Measurements from ENCODE around the gene CPNE5. TPM values are rescaled to one million over a fixed set of nuclear protein-coding genes. Genes with fewer than 3 reads are reported as not detected.

Gene CPNE5
- total and polyA plus RNA-seq, 2 experiments from 2014 or later, result 0.30 to 1.2 TPM

DNA sequence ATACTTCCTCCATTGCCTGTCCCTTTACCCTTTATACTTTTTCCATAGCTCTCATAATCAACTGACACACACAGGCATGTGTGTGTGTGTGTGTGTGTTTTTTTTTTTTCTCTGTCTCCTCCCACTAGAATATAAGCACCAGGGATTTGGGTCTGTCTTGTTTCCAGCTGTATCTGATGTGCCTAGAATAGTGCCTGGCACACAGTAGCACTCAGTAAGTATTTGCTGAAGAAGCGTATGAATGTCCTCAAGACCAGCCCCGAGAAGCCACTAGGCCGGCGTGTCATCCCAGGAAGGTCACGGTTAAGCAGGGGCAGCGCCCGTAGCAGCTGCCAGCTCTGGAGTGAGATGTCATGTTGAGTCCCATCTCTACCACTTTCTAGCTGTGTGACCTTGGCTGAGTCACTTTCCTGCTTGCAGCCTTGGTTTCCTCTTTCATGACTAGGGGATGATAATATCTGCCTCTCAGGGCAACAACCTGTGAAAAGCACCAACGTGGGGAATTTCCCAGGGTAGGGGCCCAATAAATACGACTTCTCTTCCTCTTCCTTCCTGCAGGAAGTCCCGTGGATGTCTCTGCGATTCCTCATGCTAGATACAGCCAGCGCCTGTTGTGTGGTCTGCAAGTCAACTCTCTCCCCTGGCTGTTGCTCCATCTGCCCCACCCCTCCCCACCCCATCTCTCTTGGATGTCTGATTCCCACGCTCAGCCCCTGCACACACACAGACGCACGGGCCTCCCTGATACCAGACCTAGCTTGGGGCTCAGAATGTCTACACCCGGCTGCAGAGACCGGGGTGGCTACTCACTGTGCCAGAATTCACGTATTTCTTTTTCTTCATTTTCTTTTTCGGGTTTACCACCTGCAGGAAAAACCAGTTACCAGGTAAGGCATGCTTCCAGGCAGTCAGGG, 83.6 kb downstream of the CPNE5 start:
- no peaks in the 10 kb centered on the region for H3K36me3 ChIP-seq (replicated peaks; ENCODE audit: insufficient read depth, low read depth)
- H3K4me1 ChIP-seq (ENCODE audit: insufficient read depth), result no peaks in the 10 kb centered on the region
- TF ChIP-seq EZH2phosphoT487 (IDR thresholded peaks at IDR 0.05; ENCODE audit: low read depth, severe bottlenecking, unreplicated experiment), result no peak
- no peak for TF ChIP-seq EZH2 (IDR thresholded peaks at IDR 0.05; ENCODE audit: borderline replicate concordance)
- TF ChIP-seq, protein P1, sequence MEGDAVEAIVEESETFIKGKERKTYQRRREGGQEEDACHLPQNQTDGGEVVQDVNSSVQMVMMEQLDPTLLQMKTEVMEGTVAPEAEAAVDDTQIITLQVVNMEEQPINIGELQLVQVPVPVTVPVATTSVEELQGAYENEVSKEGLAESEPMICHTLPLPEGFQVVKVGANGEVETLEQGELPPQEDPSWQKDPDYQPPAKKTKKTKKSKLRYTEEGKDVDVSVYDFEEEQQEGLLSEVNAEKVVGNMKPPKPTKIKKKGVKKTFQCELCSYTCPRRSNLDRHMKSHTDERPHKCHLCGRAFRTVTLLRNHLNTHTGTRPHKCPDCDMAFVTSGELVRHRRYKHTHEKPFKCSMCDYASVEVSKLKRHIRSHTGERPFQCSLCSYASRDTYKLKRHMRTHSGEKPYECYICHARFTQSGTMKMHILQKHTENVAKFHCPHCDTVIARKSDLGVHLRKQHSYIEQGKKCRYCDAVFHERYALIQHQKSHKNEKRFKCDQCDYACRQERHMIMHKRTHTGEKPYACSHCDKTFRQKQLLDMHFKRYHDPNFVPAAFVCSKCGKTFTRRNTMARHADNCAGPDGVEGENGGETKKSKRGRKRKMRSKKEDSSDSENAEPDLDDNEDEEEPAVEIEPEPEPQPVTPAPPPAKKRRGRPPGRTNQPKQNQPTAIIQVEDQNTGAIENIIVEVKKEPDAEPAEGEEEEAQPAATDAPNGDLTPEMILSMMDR (IDR thresholded peaks at IDR 0.05; ENCODE audit: poor library complexity), result no peak
- H3K9me3 ChIP-seq (ENCODE audit: low read depth), result no peaks in the 10 kb centered on the region
- H3K4me2 ChIP-seq, result no peak overlapping the region
- no peak for DNase-seq (ENCODE audit: low spot score)
- H3K4me3 ChIP-seq, result no peak overlapping the region
- no peaks in the 10 kb centered on the region for H3K79me2 ChIP-seq
- 84% methylated on average over 19 of the region's 19 CpGs for WGBS (ENCODE audit: low lambda C conversion rate, missing lambda C conversion rate)
- no peaks in the 10 kb centered on the region for H4K20me1 ChIP-seq (ENCODE audit: insufficient read depth, poor library complexity, severe bottlenecking)
- H2AFZ ChIP-seq, result no peak overlapping the region
- no peaks in the 10 kb centered on the region for H3K27me3 ChIP-seq
- no peaks in the 10 kb centered on the region for H3K9me2 ChIP-seq (replicated peaks; ENCODE audit: insufficient read depth)
- H3K27ac ChIP-seq, result no peak overlapping the region

DNA sequence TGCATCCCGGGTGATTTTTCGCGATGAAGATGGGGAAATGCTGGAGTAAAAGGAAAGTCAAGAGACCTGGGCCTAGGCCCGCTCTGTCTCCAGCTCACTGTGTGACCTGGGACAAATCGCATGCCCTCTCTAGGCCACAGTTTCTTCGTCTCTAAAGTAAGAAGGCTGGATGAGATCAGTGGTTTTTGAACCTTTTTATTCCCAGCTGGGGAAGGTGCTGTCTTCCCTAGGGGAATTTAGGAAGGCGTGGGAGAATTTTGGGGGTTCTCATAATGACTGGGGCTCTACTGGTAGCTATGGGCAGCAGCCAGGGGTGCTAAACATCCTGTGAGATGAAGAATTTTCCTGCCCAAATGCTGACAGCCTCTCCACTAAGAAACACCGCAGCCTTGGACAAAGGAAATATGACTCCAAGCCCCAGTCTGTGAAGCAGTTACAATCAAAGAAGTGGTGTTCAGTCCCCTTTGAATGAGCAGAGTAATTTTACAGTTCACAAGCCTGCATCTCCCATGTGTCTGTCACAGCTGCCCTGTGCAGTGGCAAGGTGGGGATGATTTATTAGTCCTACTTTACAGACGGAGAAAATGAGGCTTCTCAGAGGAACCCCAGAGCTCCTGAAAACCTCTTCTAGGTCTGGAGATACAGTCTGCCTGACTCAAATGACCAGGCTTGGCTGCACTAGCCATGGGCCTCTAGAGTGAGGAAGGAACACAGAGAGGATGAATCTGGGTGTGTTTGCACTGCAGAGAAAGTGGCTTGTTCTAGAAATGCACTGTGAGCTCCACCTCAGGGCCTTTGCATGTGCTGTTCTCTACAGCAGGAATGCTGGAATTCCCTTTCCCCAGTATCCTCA, 84.4 kb downstream of the CPNE5 start:
- DNase-seq (ENCODE audit: low spot score), result no peak
- Histone ChIP-seq H4K20me1 (ENCODE audit: insufficient read depth, poor library complexity, severe bottlenecking) (no peaks in the 10 kb centered on the region), H3K27me3 (no peaks in the 10 kb centered on the region), H3K9me2 (replicated peaks; ENCODE audit: insufficient read depth) (no peaks in the 10 kb centered on the region), H3K9me3 (ENCODE audit: low read depth) (no peaks in the 10 kb centered on the region), H3K4me2 (no peak overlapping the region), H3K27ac (no peak overlapping the region), H3K4me3 (no peak overlapping the region), H3K36me3 (replicated peaks; ENCODE audit: insufficient read depth, low read depth) (no peaks in the 10 kb centered on the region), H3K4me1 (ENCODE audit: insufficient read depth) (no peaks in the 10 kb centered on the region), H2AFZ (no peak overlapping the region), H3K79me2 (no peaks in the 10 kb centered on the region)
- TF ChIP-seq, protein P1 (IDR thresholded peaks at IDR 0.05; ENCODE audit: poor library complexity), result no peak
- no peak for TF ChIP-seq EZH2 (IDR thresholded peaks at IDR 0.05; ENCODE audit: borderline replicate concordance)
- TF ChIP-seq EZH2phosphoT487 (IDR thresholded peaks at IDR 0.05; ENCODE audit: low read depth, severe bottlenecking, unreplicated experiment), result no peak
- 83% methylated on average over 9 of the region's 9 CpGs for WGBS (ENCODE audit: low lambda C conversion rate, missing lambda C conversion rate)

DNA sequence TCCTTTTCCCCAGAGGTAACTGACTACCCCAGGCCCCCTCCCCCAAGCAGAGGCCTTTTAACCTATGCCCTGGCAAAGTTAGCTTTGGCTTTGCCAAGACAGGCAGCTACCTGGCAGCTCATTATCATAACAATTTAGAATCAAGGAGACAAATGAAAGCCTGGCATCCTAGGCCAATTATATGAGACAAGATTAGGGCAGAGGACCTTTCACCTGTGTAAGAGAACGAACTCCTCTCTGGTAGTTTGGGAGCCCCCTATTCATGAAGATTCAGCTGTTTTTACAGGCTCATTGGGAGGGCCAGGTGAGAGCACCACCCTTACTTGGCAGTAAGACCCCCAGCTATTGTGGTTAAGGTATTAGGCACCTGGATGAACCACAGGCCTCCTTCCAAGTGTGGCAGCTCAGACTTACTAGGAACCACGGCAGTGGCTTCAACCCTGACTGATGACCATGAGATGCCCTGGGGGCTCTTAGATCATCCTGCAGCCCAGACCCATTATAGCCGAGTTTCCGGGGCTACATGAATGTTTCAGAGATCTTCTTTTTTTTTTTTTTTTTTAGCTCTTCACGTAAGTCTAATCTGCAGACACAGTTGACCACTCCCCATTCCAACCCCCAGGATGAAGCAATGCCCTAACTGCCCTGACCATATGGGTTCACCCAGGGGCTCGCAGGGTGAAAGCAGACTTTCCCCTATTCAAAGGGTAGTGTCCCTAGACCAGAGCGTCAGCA, 85.4 kb downstream of the CPNE5 start:
- Histone ChIP-seq H3K27ac (no peak overlapping the region), H4K20me1 (ENCODE audit: insufficient read depth, poor library complexity, severe bottlenecking) (no peaks in the 10 kb centered on the region), H2AFZ (no peak overlapping the region), H3K27me3 (no peaks in the 10 kb centered on the region), H3K4me3 (no peak overlapping the region), H3K4me2 (no peak overlapping the region), H3K9me3 (ENCODE audit: low read depth) (no peaks in the 10 kb centered on the region), H3K36me3 (replicated peaks; ENCODE audit: insufficient read depth, low read depth) (no peaks in the 10 kb centered on the region), H3K79me2 (no peaks in the 10 kb centered on the region), H3K4me1 (ENCODE audit: insufficient read depth) (no peaks in the 10 kb centered on the region), H3K9me2 (replicated peaks; ENCODE audit: insufficient read depth) (no peaks in the 10 kb centered on the region)
- WGBS (ENCODE audit: low lambda C conversion rate, missing lambda C conversion rate), result 73% methylated on average over 7 of the region's 7 CpGs
- TF ChIP-seq EZH2phosphoT487 (IDR thresholded peaks at IDR 0.05; ENCODE audit: low read depth, severe bottlenecking, unreplicated experiment), result no peak
- TF ChIP-seq EZH2 (IDR thresholded peaks at IDR 0.05; ENCODE audit: borderline replicate concordance), result no peak
- TF ChIP-seq, protein P1 (IDR thresholded peaks at IDR 0.05; ENCODE audit: poor library complexity), result no peak
- no peak for DNase-seq (ENCODE audit: low spot score)
